ENCODE results near the gene CTTNBP2NL.
"Not testable (repeated sequence)": the region's sequence is repeated elsewhere in the genome, so short reads cannot be mapped to it uniquely, and the experiment has no call there.

The CTTNBP2NL gene

GRCh38 chr1:112386024-112386723 is 9.8 kb upstream of the CTTNBP2NL start:
- DNase-seq (ENCODE audit: low read depth), result no peak

DNA sequence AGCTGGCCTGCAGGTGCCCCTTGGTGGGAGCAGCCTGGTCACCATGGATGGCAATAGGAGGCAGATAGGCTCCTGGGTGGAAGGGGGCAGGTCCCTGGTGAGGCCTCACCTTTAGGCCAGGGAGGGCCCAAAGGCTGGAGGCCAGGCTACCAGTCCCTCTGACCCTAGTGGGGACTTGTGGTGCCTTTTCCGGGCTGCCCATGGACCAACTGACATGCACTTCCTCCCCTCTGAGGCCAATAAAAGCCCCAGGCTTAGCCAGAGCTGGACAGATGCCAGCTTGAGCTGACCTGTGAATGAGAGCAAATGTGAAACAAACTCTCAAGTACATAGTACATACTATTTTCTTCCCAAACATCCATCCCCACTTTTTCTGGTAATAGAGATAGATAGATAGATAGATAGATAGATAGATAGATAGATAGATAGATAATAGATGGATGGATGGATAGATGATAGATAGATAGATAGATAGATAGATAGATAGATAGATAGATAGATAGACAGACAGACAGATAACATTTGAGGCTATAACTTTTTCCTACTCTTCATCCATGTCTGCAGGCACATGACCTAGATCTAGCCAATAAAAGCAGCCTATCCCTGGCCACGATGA is 9.2 kb upstream of the CTTNBP2NL start:
- DNase-seq (ENCODE audit: low read depth), result no peak

DNA sequence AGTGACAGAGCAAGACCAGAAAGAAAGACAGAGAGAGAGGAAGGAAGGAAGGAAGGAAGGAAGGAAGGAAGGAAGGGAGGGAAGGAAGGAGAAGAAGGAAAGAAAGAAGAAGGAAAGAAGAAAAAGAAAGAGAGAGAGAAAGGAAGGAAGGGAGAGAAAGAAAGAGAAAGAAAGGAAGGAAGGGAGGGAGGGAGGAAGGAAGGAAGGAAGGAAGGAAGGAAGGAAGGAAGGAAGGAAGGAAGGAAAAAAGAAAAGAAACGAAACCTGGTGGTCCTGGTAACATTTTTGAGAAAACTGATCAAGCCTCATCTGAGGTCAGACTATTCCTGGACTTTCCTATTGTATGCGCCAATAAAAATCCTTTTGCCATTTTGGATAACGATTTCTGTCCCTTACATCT is 8.2 kb upstream of the CTTNBP2NL start:
- no peak for DNase-seq (ENCODE audit: low read depth)

DNA sequence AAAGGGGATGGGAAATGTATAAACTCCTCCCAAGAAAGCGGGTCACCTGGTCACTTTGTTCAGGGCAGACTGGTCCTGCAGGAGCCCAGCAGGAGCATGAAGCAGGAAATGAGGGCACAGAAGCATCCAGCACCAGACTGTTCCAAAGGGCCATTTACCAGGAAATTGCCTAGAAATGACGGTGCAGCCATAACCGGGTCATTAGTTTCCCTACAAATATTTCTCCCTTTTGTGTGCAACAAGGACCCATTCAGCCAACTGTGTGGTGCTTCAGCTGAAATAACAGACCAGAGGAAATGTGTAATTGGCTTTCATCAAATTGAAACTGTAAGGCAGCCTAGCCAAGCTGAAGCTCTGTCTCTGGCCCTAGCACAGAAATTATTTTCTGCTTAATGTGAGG is 7.6 kb upstream of the CTTNBP2NL start:
- DNase-seq (ENCODE audit: low read depth), result no peak

GRCh38 chr1:112389689-112390088 is 6.3 kb upstream of the CTTNBP2NL start:
- no peak for DNase-seq (ENCODE audit: low read depth)

GRCh38 chr1:112390335-112390734 is 5.7 kb upstream of the CTTNBP2NL start:
- not testable (repeated sequence) for DNase-seq (ENCODE audit: low read depth)

- peak; percentile 86 for DNase-seq (ENCODE audit: low read depth)
Measured at GRCh38 chr1:112390775-112391602, 5.0 kb upstream of the CTTNBP2NL start.

GRCh38 chr1:112391603-112391940 is 4.4 kb upstream of the CTTNBP2NL start:
- no peak for DNase-seq (ENCODE audit: low read depth)

GRCh38 chr1:112393631-112393974 is 2.4 kb upstream of the CTTNBP2NL start:
- no peak for DNase-seq (ENCODE audit: low read depth)

DNA sequence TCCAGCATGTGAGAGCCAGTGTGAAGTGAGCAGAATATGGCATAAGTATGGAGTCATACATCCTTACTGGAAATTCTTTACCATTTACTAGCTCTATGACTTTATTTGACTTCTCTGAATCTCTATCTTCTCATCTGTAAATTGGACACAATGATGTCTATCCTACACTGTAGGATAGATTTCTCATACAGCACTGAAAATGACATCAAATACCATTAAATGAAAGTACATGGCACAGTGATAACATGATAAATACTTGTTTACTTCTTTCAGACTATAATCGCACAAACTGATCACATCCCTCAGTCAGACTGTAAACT is 1.3 kb upstream of the CTTNBP2NL start:
- no peak for DNase-seq (ENCODE audit: low read depth)

DNA sequence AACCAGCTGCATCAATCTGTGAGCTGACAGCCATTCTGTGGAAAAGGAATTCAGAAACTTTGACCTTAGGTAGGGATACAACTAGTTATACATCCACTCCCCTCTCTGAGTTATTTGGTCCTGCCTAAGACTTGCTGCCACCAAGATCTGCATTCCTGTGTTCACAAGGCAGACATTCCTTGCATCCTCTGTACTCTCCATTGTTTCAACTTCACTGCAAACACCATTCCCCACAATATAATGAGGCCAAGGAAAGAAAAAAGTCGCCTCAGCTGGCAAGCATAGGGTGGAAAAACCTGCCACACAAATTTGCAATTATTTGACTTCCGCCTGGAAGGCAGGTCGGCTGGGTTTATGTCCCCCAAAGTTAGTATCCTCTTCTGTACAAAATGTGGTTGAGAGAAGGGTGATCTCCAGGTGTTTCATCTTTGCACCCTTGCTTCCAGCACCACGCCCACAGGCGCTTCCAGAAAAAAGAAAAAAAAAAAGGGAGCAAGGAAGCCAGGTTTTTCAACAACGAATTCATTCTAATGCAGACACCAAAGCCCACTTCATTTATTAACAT is 676 bp upstream of the CTTNBP2NL start:
- no peak for DNase-seq (ENCODE audit: low read depth)

DNA sequence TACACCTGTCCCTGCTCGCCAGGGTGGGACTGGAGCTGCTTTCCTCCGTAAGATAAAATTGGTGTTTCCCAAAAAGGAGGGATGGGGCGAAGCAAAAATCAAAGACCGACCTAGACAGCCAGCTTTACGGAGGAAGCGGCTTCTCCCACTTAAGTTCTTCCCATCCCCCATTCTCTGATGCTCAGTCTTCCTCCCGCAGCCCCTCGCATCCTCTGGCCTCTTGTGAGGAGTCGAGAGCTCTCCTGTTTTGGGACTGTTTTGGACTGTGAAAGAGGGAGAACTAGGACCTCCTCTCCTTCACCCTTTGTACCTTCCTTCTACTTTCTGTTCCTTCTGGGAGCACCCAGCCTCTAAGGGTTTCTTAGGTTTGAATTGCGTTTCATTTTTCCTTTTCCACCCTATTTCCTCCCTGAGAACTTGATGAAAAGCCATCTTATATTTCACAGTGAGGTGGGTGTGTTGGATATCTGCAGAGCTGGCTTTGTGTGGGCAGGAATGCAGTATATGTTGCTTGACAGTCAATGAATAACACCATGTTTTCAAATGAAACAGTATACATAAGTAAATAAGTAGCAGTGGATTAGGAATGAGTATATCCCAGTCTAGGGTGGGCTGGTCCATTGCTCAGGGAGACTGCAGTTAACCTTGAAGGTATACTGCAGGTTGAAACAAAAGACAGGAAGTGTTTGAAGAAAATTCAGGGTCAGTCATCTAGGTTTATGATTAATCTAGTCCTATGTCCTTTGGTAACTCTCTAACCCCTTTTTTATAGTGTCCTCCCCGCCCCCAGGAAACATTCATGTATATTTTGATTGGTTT is 848 bp downstream of the CTTNBP2NL start:
- DNase-seq (ENCODE audit: low read depth), result no peak

DNA sequence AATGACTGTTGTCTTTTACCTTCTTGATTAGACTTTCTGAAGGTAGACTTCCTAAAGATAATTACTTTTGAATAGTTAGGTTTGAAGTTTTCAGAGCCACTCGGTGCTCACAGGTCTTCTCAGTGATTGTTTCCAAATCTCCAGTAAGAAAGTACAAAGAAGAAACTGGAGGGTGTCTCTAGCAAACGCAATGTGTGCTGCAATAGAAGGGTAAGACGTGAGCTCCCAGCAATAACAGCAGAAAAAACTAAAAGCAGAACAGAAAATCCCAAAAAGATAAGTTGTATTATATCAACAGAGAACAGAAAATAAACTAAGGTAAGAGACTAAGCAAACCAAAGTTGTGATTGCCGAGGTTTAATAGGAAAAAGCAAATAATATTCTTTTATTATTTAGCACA is 1.8 kb downstream of the CTTNBP2NL start:
- no peak for DNase-seq (ENCODE audit: low read depth)

GRCh38 chr1:112399456-112399855 is 3.4 kb downstream of the CTTNBP2NL start:
- no peak for DNase-seq (ENCODE audit: low read depth)

- DNase-seq (ENCODE audit: low read depth), result not testable (repeated sequence)
Measured at GRCh38 chr1:112400706-112401105, 4.7 kb downstream of the CTTNBP2NL start.

DNA sequence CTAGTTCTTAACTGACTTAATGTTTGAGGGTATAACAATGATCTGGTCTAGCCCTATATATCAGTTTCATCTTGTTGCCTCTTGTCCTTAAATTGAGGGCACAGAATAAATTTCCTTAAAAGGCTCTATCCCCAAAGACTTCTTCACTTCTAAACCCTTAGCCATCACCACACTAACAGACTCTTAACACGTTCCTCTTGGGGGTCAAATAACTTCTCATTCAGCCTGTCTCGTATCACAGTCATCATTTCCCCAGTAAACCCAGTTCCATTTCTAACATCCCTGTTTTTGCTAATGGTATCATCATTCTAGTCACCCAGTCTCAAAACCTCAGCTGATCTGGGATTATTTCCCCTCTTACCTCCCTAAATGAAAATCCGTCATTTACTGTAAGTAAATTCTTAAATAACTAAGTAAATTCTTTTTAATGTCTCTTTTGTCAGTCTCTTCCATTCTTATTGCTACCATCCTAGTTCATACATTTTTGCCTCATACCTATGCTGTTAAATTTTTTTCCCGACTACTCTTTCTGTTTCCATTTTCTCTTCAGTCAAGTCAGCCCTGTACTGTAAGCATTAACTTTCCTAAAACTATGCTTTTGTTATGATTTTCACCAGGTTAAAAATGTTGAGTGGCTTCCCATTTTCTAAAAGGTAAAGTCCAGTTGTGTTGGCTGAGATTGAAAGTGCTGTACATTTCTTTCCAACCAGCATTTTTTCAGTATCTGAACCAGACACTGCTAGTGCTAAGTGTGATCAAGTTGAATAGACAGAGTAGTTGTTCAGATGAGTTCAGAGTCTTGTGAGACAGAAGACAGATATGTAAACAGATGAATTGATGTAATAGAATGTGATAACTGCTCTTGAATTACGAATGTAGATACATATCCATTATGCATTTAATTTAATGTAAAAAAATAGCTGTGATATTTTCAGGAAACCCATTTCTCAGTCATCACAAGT is 6.9 kb downstream of the CTTNBP2NL start:
- no peak for DNase-seq (ENCODE audit: low read depth)

DNA sequence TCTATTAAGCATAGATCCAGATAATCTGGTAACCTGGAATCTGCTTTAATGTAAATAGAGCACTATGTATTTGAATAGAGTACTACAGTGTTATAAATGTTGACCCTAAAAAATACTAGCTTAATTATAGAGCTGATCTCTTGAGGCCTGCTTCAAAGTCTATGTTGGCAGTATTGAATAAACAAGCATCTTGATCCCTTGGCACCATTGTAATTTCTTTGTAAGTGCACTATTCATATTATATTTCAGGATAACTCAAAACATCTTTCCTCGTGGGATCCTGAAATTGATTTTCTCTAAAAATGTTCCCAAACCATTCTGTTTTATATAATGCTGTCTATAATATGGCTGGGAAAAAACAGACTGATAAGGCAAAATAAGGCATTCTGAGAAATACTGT is 10.8 kb downstream of the CTTNBP2NL start:
- DNase-seq (ENCODE audit: low read depth), result no peak

DNA sequence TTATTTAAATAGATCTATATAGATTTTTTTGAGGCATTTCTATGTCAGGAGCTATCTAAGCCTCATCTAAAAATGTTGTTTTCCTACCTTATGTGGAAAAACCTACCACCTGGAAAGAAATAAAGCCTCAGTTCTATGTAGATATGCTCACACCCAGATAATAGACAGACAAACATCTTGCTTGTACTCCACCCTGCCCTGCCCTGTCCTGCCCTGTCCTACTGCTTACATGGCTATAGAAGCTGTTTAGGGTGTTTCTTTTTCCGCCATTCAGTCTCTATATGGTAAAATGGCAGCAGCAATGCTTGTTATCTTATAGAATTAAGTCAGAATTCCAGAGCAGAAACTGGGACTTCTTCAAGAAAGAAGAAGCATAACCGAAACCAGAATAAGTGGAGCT is 13.4 kb downstream of the CTTNBP2NL start:
- DNase-seq (ENCODE audit: low read depth), result no peak

DNA sequence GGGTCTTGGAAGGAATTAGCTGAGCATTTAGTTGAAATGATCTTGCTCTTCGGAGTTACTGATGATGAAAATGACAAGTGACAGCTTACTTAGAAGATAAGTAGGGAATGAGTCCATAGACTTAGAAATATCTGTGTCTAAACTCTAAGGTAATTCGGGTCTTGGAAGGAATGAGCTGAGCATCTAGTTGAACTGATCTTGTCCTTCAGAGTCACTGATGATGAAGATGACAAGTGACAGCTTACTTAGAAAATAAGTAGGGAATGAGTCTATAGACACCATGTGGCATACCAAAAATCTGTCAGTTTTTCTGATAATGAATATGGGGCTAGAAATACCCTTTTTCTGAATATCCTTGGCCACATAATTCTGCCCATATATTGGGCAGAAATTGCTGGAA is 14.7 kb downstream of the CTTNBP2NL start:
- no peak for DNase-seq (ENCODE audit: low read depth)

GRCh38 chr1:112417271-112417670 is 21.3 kb downstream of the CTTNBP2NL start:
- DNase-seq (ENCODE audit: low read depth), result no peak

All from GM04504 (cell line).